Neutrophil (primary cell): ENCODE results near the gene IRAK3.
"Not testable (repeated sequence)": the region's sequence is repeated elsewhere in the genome, so short reads cannot be mapped to it uniquely, and the experiment has no call there.

ENCODE experiments used
- H3K27ac ChIP-seq: fragments of 200-600 bp; sonication (generic); 2 replicates; pipeline ENCODE4 v1.5.1; 2016; ENCODE audit warnings: mild to moderate bottlenecking, moderate library complexity
- H3K27me3 ChIP-seq: fragments of 200-600 bp; sonication (generic); 2 replicates; pipeline ENCODE4 v1.6.0; 2016; ENCODE audit warnings: mild to moderate bottlenecking
- H3K36me3 ChIP-seq: fragments of 200-600 bp; sonication (generic); 2 replicates; pipeline ENCODE4 v1.5.1; 2017
- H3K4me1 ChIP-seq, 2 experiments: fragments of 200-600 bp in 1 of 2; sonication (generic) in 1 of 2; 1 replicate in 1 of 2; 2 replicates in 1 of 2; pipeline versions ENCODE4 v1.5.1 to v1.6.1; 2013 to 2016; ENCODE audit warnings: low read depth in 1 of 2, low read length in 1 of 2, mild to moderate bottlenecking in 1 of 2, moderate library complexity in 1 of 2; ENCODE audit not compliant: control insufficient read depth in 1 of 2, insufficient read depth in 1 of 2
- H3K4me3 ChIP-seq, 2 experiments: fragments of 200-600 bp in 1 of 2; sonication (generic) in 1 of 2; 1 replicate in 1 of 2; 2 replicates in 1 of 2; pipeline ENCODE4 v1.5.1; 2013 to 2016; ENCODE audit warnings: low read depth in 1 of 2, low read length in 1 of 2, mild to moderate bottlenecking in 1 of 2, moderate library complexity in 1 of 2
- H3K9me3 ChIP-seq: fragments of 200-600 bp; sonication (generic); 2 replicates; pipeline ENCODE4 v1.5.1; 2016
- TF ChIP-seq, protein P1 (sequence below): fragments of 200-600 bp; sonication (generic); IDR thresholded peaks from 2 replicates; pipeline ENCODE4 v1.5.1; 2016; ENCODE audit warnings: antibody characterized with exemption

Gene IRAK3

DNA sequence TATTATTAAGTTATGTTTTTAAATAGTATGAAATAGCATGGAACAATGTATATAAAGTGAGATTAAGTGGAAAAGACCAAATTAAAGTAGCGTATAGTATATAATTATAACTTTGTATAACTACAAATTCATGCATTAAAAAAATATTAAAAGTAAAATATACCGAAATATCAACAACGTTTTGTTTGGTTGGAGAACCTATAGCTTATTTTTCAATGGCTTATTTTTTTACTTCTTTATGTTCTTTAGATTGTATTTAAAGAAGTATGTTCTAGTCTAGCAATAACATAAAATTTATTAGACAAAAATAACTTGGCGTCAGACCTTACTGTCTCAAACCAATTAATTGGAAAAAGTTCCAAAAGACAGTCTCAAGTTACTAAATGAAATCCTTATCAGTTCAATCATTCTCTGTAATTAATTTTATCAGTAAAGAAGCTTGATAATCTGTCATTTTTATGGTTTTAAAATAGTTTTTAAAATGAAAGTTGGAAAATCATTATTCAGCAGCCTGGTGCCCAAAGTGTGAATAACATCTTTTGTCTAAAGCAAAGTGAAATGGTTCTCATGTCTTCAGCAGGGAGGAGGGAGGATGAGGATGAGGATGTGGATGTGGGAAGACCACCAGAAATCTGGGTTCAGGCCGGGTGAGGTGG, 46.7 kb downstream of the IRAK3 start:
- Histone ChIP-seq H3K9me3 (no peaks in the 10 kb centered on the region), H3K4me3 (peak overlapping the region; percentile 62 to 77), H3K27ac (peak overlapping the region; percentile 84), H3K27me3 (no peaks in the 10 kb centered on the region), H3K4me1 (peaks cover 64 to 66% of the 10 kb centered on the region in 2 experiments), H3K36me3 (peaks cover 17% of the 10 kb centered on the region)
- TF ChIP-seq, protein P1, sequence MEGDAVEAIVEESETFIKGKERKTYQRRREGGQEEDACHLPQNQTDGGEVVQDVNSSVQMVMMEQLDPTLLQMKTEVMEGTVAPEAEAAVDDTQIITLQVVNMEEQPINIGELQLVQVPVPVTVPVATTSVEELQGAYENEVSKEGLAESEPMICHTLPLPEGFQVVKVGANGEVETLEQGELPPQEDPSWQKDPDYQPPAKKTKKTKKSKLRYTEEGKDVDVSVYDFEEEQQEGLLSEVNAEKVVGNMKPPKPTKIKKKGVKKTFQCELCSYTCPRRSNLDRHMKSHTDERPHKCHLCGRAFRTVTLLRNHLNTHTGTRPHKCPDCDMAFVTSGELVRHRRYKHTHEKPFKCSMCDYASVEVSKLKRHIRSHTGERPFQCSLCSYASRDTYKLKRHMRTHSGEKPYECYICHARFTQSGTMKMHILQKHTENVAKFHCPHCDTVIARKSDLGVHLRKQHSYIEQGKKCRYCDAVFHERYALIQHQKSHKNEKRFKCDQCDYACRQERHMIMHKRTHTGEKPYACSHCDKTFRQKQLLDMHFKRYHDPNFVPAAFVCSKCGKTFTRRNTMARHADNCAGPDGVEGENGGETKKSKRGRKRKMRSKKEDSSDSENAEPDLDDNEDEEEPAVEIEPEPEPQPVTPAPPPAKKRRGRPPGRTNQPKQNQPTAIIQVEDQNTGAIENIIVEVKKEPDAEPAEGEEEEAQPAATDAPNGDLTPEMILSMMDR: no peak

DNA sequence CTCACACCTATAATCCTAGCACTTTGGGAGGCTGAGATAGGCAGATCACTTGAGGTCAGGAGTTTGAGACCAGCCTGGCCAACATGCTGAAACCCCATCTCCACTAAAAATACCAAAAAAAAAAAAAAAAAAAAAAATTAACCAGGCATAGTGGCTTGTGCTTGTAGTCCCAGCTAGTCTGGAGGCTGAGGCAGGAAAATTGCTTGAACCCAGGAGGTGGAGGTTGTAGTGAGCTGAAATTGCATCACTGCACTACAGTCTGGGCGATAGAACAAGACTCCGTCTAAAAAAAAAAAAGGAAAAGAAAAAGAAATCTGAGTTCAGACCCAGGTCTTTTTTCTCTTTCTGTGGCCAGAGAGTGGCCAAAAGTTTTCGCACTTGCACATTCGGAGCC, 47.3 kb downstream of the IRAK3 start:
- Histone ChIP-seq H3K4me1 (peaks cover 69 to 71% of the 10 kb centered on the region in 2 experiments), H3K4me3 (peak overlapping the region; percentile 62 to 77), H3K36me3 (peaks cover 14% of the 10 kb centered on the region), H3K27ac (peak overlapping the region; percentile 84)
- not testable (repeated sequence) for H3K9me3 ChIP-seq, H3K27me3 ChIP-seq

DNA sequence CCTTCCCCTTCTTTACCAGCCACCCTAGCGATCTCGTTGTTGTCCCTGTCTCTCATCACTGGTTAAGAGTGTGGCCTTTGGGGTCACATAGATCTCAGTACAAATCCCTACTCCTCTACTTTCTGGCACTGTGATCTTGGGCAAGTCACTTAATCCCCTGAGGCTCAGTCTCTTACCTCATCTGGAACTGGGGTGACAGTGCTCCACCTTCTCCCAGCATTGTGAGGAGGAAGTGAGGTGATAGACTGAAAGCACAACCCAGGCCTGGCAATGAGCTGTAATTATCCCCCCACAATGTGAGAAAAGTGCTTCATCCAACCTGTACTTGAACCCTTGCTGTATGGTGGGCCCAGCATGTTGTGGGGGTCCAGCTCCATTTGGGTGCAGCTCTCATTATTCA, 48.0 kb downstream of the IRAK3 start:
- Histone ChIP-seq H3K27me3 (no peaks in the 10 kb centered on the region), H3K27ac (peak overlapping the region; percentile 84), H3K9me3 (no peaks in the 10 kb centered on the region), H3K4me3 (peak overlapping the region; percentile 62 to 77), H3K36me3 (peaks cover 7% of the 10 kb centered on the region), H3K4me1 (peaks cover 76 to 78% of the 10 kb centered on the region in 2 experiments)
- TF ChIP-seq, protein P1: no peak

DNA sequence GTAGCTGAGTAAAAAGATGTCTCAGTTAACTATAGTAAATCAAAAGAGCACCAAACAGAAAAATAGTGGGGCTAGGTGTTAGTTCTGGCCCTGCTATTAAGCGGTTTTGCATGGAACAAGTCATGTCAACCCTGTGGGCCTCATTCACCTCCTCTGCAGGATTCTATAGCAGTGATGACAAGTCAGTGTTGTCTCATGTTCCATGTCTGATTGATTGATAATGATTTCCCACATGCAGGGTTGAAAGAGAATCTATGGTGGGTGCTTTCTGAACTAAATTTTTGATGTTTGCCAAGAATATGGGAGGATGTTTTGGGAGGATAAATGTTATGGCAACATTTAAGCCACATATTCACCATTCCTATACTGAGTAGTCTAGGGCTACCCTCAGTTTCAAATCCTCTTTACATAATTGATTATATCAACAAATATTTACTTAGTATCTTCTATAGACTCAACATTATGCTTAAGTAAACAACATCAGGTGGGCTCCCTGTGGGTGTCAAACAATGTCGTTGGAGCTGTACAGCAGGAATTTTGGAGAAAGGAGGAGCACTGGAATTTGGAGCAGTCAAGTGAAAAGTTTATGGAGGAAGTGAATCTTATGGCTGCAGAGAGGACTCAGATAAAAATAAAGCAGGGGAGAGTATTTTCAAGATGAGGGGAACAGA, 48.6 kb downstream of the IRAK3 start:
- H3K4me3 ChIP-seq: peak overlapping the region in 1 of 2 experiments; percentile 77
- TF ChIP-seq, protein P1: no peak
- H3K27me3 ChIP-seq: no peaks in the 10 kb centered on the region
- H3K4me1 ChIP-seq: peaks cover 83 to 85% of the 10 kb centered on the region in 2 experiments
- H3K9me3 ChIP-seq: no peaks in the 10 kb centered on the region
- H3K36me3 ChIP-seq: peaks cover under 1% of the 10 kb centered on the region
- peak overlapping the region; percentile 84 for H3K27ac ChIP-seq

DNA sequence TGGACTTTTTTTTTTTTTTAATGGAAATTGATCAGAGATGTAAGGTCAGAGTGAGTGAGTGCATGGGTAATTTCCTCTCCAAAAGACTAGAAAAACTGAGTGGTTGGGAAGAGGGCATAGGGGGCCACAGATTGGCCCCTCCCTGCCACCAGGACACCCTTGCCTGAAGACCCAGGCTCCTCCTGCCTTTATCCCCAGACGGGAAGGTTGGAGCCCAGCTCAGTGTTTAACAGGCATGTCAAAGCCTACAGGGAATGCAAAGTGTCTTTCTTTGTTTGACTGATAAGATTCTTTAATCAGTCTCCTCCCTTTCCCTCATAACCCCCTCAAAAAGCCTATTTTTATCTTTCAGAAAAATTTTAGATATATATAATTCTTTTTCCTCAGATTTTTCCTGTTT, 50.3 kb downstream of the IRAK3 start:
- peak overlapping the region; percentile 9 to 39 for H3K4me3 ChIP-seq
- H3K27me3 ChIP-seq: no peaks in the 10 kb centered on the region
- TF ChIP-seq, protein P1: no peak
- H3K36me3 ChIP-seq: peaks cover under 1% of the 10 kb centered on the region
- peak overlapping the region; percentile 84 for H3K27ac ChIP-seq
- peaks cover 92 to 95% of the 10 kb centered on the region in 2 experiments for H3K4me1 ChIP-seq
- H3K9me3 ChIP-seq: no peaks in the 10 kb centered on the region
